Stimulated activated CD8-positive, alpha-beta memory T cell treated with anti-CD3 and anti-CD28 coated beads, Interleukin-2, amount 100 ng/mL, for 1 hour (primary cell): ENCODE results near the gene UCP1.
"Not testable (repeated sequence)": the region's sequence is repeated elsewhere in the genome, so short reads cannot be mapped to it uniquely, and the experiment has no call there.

Experiments
- DNase-seq, 2 donors: peaks; one replicate each; pipeline ENCODE4 v3.0.0-alpha.2; 2020; ENCODE audit warnings: low read depth in 2 of 2

The UCP1 gene

GRCh38 chr4:140533951-140534480, 34.7 kb downstream of the UCP1 start:
- no peak for DNase-seq

GRCh38 chr4:140529434-140529833, 39.3 kb downstream of the UCP1 start:
- DNase-seq = no peak

GRCh38 chr4:140523857-140524742, 44.7 kb downstream of the UCP1 start, which contains the start of gene ELMOD2:
Gene ELMOD2 (plus strand): TSS chr4:140524168. CDS start chr4:140525429, 1,261 bp downstream.
- peak; percentile 94 for DNase-seq

- DNase-seq = no peak
Measured at GRCh38 chr4:140523370-140523856, 45.3 kb downstream of the UCP1 start.

GRCh38 chr4:140515423-140515822, 53.3 kb downstream of the UCP1 start:
- DNase-seq = no peak

GRCh38 chr4:140513765-140514164, 55.0 kb downstream of the UCP1 start:
- DNase-seq = not testable (repeated sequence)
